CD4-positive, alpha-beta T cell treated with Interleukin-6 for 4 hours (primary cell): ENCODE results near the gene CERS3.
A peak's percentile ranks its signal among the peaks of the same experiment; 100 is the strongest.

Experiments used
- DNase-seq: peaks from one replicate; pipeline ENCODE4 v3.0.0-alpha.2; 2020; ENCODE audit warnings: mixed read lengths

Gene CERS3

GRCh38 chr15:100526027-100526481 is 2.7 kb downstream of the CERS3 start:
- no peak for DNase-seq

GRCh38 chr15:100525436-100525835 is 3.3 kb downstream of the CERS3 start:
- no peak for DNase-seq

GRCh38 chr15:100524326-100524725 is 4.4 kb downstream of the CERS3 start:
- DNase-seq = no peak

GRCh38 chr15:100521907-100522306 is 6.8 kb downstream of the CERS3 start:
- DNase-seq = no peak

DNA sequence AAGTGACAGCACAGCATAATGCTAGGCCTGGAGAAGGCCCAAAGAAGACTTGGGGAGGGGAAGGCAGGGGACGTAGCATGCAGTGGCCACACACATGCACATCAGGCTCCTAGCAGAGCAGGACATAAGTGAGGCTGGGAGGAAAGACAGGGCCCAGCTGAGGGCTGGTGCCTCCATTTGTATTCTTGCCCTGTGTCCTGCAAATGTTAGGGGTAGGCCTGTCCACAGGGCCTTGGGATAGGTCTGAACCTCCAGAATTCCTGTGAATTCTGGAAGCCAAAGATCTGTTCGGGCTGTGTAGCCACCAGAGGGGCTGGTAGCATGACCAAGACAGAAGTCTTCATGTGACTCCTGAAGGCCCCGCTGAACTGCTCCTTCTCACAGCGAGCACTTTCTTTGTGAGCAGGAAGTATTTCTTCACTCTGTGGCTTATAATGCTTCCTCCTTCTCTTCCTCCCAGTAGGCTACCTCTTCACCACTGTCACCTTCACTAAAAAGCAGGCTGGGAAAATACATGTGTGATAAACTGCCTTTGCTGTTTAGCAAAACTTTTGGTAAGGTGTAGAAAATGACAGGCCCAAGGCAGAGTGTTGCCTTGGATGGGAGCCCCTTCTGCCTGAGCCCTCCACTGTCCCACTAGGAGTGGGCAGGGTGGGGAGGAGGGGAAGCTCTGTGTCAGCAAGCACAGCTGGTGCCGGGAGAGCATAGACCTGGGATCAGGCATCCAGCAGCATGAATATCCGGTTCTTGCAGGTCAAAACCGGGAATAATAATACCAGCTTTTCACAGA is 8.4 kb downstream of the CERS3 start:
- DNase-seq = peak; percentile 21

DNA sequence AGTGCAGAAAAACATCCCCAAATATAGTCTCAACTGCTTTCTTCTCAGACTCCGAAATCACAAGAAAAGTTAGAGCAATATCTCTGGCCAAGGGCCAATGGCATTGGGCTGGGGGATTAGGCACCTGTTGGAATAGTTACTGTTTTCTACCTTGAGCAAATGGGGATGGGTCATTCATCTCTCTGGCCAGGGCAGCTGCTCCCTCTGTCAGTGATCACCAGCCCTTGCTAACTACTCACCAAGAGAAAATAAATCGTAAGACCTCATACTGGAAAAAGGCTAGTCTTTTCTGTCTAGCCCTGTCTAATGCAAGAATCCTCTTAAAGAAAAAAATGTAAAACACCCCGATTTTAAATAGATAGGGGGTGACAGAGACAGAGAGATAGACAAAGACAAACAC is 10.9 kb downstream of the CERS3 start:
- no peak for DNase-seq

- no peak for DNase-seq
Measured at GRCh38 chr15:100516643-100517512, 11.9 kb downstream of the CERS3 start.

GRCh38 chr15:100515758-100516157 is 13.0 kb downstream of the CERS3 start:
- DNase-seq = no peak

DNA sequence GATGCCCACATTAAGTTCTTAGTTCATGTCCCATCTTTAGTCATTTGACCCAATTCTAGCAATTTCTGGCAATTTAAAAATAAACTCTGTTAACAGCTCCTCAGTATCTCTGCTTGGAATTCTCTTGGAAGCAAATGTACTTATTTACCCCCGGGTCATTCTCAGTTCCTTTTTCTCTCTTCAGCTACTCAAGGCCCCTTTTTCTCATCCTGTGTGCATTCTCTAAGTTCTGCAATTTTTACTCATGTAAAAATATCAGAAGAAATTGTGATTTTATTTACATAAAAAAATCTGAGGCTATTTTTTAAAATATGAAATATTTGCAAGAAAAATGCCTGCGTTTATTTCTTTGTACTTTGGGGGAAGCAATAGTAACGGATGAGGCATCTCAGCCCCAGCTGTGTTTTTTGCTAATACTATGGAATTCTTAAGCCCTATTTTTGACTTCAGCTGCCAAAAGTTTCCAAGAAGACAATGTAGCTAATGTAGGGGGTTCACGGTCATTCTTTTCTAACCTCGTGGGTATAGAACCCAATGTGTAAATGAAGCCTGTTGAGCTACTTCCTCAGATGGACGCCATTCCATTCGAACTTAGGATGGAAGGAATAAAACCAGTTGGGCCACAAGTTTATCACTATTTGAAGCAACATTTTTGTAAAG is 20.0 kb downstream of the CERS3 start:
- no peak for DNase-seq

DNA sequence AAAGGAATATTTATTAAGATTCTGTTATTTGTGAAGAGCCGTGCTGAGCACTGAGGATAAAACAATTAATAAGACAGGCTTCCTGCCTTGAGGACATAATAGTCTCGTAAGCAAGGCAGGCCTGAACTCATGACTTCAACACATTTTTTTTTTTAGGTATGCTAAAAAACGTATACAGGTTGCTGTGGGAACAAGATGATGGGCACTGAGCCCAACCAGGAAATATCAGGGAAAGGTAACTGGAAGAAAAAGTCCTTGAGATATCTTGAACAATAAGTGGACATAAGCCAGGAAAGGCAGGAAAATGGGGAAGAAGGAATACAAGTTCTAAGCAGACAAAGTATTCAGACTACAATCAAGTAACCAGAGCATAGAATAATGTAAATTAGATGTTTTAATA is 26.1 kb downstream of the CERS3 start:
- DNase-seq = no peak

DNA sequence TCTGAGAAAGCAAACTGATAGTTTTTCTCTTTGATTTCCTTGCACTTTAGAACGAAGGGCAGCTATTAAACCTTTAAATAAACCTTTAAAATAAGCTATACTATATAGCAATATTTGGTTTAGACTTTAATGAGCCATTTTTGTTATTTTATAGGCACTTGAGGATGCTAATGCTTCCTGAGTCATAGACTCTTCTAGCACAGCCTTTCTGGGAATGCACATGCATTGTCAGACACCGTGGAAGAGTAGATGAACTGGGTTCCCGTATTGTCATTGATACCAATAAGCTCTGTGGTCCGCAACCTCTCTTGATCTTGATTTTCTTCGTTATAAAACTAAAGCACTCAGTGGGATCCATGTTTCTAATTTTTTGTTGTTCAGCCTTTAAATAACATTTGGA is 27.6 kb downstream of the CERS3 start:
- no peak for DNase-seq

DNA sequence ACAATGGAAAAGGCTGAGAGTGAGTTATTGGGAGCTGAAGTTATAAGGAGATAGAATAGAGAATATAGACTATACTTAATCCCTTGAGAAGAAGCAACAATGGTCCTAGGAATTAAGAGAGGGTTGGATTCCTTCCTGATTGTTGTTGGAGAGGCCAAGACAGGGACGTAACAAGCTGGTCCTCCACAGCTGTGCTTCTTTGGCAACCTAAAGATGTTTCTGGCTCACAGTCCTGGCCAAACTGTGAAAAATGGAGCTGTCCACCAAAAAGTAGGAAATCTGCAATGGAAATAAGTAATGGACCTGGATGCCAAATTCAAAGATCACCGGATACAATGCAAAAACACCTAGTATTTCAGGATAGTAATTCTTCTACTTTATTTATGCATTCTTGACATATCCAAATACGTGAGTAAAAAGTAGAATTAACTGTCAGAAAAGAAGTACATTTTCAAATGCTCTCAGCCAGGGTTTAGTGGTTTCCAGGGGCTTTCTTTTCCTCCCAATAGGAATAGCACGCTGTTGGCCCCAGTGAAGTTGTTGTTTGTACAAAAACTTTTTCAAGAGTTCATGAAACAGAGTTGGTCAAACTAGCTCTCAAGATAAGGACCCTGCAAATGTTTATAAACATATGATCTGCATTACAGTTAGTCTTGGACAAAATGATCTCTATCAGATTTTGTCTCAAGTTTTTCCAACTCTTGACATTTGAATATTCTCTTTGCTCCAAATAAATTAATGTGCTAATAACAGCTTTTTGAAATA is 28.3 kb downstream of the CERS3 start:
- no peak for DNase-seq

DNA sequence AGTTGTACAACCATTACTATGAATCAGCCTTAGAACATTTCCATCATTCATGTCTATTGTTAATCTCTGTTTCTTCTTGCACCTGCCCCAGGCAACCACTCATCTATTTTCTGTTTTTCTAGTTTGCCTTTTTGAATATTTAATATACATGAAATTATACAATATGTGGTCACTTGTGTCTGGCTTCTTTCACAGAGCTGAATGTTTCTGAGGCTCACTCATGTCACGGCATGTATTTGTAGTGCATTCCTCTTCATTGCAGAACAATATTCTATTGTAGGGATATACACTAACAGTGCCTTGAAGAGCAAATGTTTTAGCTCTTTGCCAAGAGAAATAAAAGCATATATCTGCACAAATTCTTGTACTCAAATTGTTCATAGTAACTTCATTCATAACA is 32.9 kb downstream of the CERS3 start:
- no peak for DNase-seq

- DNase-seq = no peak
Measured at GRCh38 chr15:100493213-100493612, 35.5 kb downstream of the CERS3 start.

GRCh38 chr15:100484443-100484842 is 44.3 kb downstream of the CERS3 start:
- DNase-seq = no peak

GRCh38 chr15:100483370-100483769 is 45.4 kb downstream of the CERS3 start:
- DNase-seq = no peak

- DNase-seq = no peak
Measured at GRCh38 chr15:100476805-100477204, 51.9 kb downstream of the CERS3 start.

DNA sequence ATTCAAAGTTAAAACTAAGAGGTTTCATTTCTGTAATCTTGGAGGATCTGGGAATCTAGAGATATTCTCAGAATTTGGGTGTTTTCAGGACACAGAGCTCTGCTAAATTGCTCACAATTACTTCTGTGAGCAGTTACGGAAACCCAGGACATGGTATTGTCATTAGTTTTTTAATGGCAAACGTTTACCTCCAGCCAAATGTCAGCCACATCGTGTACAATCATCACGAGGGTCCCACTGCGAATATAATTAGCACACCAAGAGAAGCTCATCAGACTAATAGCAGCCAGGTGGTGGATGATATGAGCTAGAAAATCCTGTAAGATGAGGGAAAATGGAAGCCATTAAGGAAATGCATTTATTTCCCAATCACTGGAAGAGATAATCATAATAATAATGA is 56.0 kb downstream of the CERS3 start:
- no peak for DNase-seq

DNA sequence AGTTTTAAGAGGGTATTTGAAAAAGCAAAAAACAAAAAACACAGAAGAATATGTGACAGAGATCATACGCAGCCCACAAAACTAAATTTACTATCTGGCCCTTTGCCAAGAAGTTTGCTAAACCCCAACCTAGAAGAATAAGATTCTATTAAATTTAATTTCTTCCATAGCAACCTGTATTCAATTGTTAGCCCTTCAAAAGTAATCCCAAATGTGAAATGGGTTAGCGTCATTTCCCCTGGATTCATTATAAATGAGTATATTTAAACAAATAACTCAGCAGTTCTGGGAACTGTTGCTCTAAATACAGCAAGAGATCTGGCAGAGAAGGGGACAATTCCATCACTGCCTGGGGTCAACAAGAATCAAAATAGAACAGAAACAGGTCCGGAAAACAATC is 56.8 kb downstream of the CERS3 start:
- no peak for DNase-seq

DNA sequence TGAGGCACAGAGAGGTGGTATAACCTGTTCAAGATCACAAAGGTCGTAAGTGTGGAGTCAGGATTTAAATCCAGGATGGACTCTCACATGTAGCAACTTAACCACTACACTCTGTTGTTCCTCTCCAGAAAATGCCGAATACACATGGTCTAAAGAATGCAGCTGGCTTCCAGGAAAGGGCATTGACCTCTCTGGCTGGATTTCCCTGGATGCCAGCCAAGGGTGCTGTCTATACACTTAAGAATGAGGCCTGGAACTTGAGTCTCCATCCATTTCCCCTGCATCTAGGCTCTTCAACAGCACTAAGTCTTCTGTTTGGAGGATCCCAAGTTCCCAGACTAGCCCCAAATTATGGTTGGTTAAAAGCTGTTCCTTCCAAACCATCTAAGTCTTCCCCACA is 60.5 kb downstream of the CERS3 start:
- DNase-seq = no peak

- DNase-seq = no peak
Measured at GRCh38 chr15:100466073-100466472, 62.7 kb downstream of the CERS3 start.

GRCh38 chr15:100464888-100465287 is 63.9 kb downstream of the CERS3 start:
- peak; percentile 3 for DNase-seq

DNA sequence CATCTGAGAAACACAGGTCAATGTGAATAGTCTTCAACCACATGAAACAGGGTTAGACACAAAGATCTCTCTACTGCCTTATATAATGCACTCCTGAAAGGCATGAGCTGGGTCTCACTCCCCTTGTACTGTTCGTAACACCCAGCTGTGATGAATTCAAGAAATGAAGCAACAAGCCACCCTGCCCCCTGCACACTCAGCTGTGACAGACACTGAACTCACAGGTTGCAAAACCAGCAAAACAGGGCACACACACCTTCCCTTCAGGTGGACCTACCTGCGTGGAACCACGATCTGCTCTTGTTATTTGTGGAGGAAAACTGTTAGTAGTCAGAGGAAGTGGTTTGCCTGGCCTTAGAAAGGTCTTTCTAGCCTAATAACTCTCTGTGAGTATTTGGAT is 64.5 kb downstream of the CERS3 start:
- DNase-seq = no peak
